HepG2 (cell line): ENCODE data around the gene BRMS1. TPM values are rescaled to one million over a fixed set of nuclear protein-coding genes. Genes with fewer than 3 reads are reported as not detected.
A peak's percentile ranks its signal among the peaks of the same experiment; 100 is the strongest.

ENCODE experiments used
- ATAC-seq: fragments of 200-7000 bp; cut with Tn5 transposase; 3 replicates; pipeline ENCODE4 v1.9.1; 2020; ENCODE audit warnings: mild to moderate bottlenecking, moderate library complexity
- BruUV-seq: library from RNA; stranded (reverse); fragments of 400-500 nt; replicated peaks from 2 replicates; lab custom pipeline; 2021; lab: Mats Ljungman, UMichigan
- CTCF ChIA-PET: fragments of 300-600 bp; formaldehyde crosslinking; extraction: SDS; loops from one replicate; lab custom pipeline; 2021; ENCODE audit warnings: low total read pairs, inconsistent platforms, low intra/inter-chr PET ratio; lab: Yijun Ruan, JAX
- POLR2A ChIA-PET: fragments of 350-600 bp; sonication (Branson Sonifier 250); formaldehyde crosslinking; loops from one replicate; lab custom pipeline; 2020; ENCODE audit warnings: antibody characterized with exemption, inconsistent platforms; lab: Yijun Ruan, JAX
- DNase-seq: peaks from one replicate; pipeline ENCODE4 v3.0.0-alpha.2; 2015; ENCODE audit warnings: low spot score
- FAIRE-seq: peaks from 3 replicates; lab custom pipeline; 2011; peaks lifted over from hg19 to GRCh38; lab: Jason Lieb, UNC
- H2AFZ ChIP-seq: one replicate; pipeline ENCODE4 v1.6.1; 2011; ENCODE audit warnings: low read length, inconsistent platforms
- H3K27ac ChIP-seq: fragments of 300-600 bp; 3 replicates; pipeline ENCODE4 v1.8.0; 2011; ENCODE audit warnings: mixed run types, mild to moderate bottlenecking, mixed read lengths, low read length, inconsistent platforms; ENCODE audit not compliant: insufficient read depth; ENCODE audit errors: extremely low read length
- H3K27me3 ChIP-seq, 2 experiments: fragments of 200-600 bp in 1 of 2; 2 replicates in 1 of 2; 3 replicates in 1 of 2; pipeline versions ENCODE4 v1.6.0 to v1.8.0; 2011; ENCODE audit warnings: low read length in 2 of 2, mild to moderate bottlenecking in 2 of 2, moderate library complexity in 2 of 2, inconsistent platforms in 1 of 2; ENCODE audit not compliant: insufficient read depth in 2 of 2, control insufficient read depth in 1 of 2
- H3K36me3 ChIP-seq, 2 experiments: fragments of 200-600 bp in 1 of 2; replicated peaks in 1 of 2; 2 replicates in 1 of 2; 3 replicates in 1 of 2; pipeline versions ENCODE4 v1.5.1 to v1.8.0; 2011; ENCODE audit warnings: low read length in 2 of 2, inconsistent platforms in 1 of 2; ENCODE audit not compliant: insufficient read depth in 2 of 2, control insufficient read depth in 1 of 2
- H3K4me1 ChIP-seq: 2 replicates; pipeline ENCODE4 v1.5.1; 2012; ENCODE audit warnings: low read length, inconsistent platforms; ENCODE audit not compliant: insufficient read depth
- H3K4me2 ChIP-seq: 2 replicates; pipeline ENCODE4 v1.6.0; 2011; ENCODE audit warnings: low read depth, low read length, inconsistent platforms
- H3K4me3 ChIP-seq, 3 experiments: fragments of 200-600 bp in 1 of 3; sonication (generic), shearing (Covaris generic) in 1 of 3; replicated peaks in 1 of 3; 2 replicates each; pipeline ENCODE4 v1.5.1; 2011 to 2016; ENCODE audit warnings: low read length in 3 of 3, inconsistent platforms in 2 of 3, low read depth in 2 of 3, mild to moderate bottlenecking in 2 of 3, control low read depth in 1 of 3, mixed read lengths in 1 of 3; ENCODE audit not compliant: insufficient read depth in 1 of 3
- H3K79me2 ChIP-seq: one replicate; pipeline ENCODE4 v1.6.1; 2011; ENCODE audit warnings: low read length, inconsistent platforms; ENCODE audit not compliant: insufficient read depth
- H3K9ac ChIP-seq: 2 replicates; pipeline ENCODE4 v1.6.0; 2011; ENCODE audit warnings: mild to moderate bottlenecking, low read depth, low read length, inconsistent platforms; ENCODE audit not compliant: insufficient read depth
- H3K9me3 ChIP-seq: 2 replicates; pipeline ENCODE4 v1.5.1; 2012; ENCODE audit warnings: mild to moderate bottlenecking, low read length
- H4K20me1 ChIP-seq: 2 replicates; pipeline ENCODE4 v1.6.0; 2011; ENCODE audit warnings: inconsistent platforms, mild to moderate bottlenecking, low read length, moderate library complexity; ENCODE audit not compliant: insufficient read depth
- AKAP8 ChIP-seq: sonication (generic); formaldehyde crosslinking; IDR thresholded peaks from 2 replicates; pipeline ENCODE4 v1.5.1; 2020; ENCODE audit warnings: mild to moderate bottlenecking, missing genetic modification reagents
- RBFOX2 ChIP-seq: fragments of 200-400 bp; formaldehyde crosslinking; IDR thresholded peaks from 2 replicates; pipeline ENCODE4 v1.6.1; 2017; ENCODE audit warnings: low read depth, mild to moderate bottlenecking, low read length
- ZNF138 ChIP-seq: sonication (generic); formaldehyde crosslinking; IDR thresholded peaks from 2 replicates; pipeline ENCODE4 v1.5.0; 2020; ENCODE audit warnings: mild to moderate bottlenecking, low read depth, missing genetic modification reagents
- ZNF629 ChIP-seq: sonication (generic); formaldehyde crosslinking; conservative IDR thresholded peaks from 2 replicates; pipeline ENCODE4 v1.5.0; 2020; ENCODE audit warnings: missing genetic modification reagents
- WGBS: methylation state at CpG from one replicate; pipeline ENCODE4 v1.1.6; 2017; ENCODE audit warnings: low lambda C conversion rate; 5-methylcytosine and 5-hydroxymethylcytosine counted together
- in situ Hi-C: cut with HindIII; loops from 2 replicates; pipeline ENCODE4 v1.10.0; 2017; ENCODE audit warnings: low pct_unique_long_range_greater_than_20kb; ENCODE audit not compliant: extremely low pct_ligation_motif_present
- intact Hi-C: fragments of 100-400 bp; cut with micrococcal nuclease; formaldehyde crosslinking; loops from one replicate; pipeline ENCODE4 v1.10.0; 2022; ENCODE audit not compliant: unreplicated experiment
- polyA plus RNA-seq, 8 experiments: library from polyadenylated mRNA; depleted of rRNA in 3 of 8; stranded (reverse) in 7 of 8; unstranded in 1 of 8; fragments of >200 nt; fragmentation: Illumina TruSeq in 4 of 8; extraction: Trizol in 4 of 8; gene quantifications; 2 replicates each; pipeline versions ENCODE4 v1.2.1 to v1.2.3, GENCODE V29; 2011 to 2016; ENCODE audit warnings: low read depth in 4 of 8, missing spikeins in 1 of 8, mixed read lengths in 1 of 8; ENCODE audit not compliant: insufficient read depth in 1 of 8
- total RNA-seq, 5 experiments: library from RNA; depleted of rRNA; stranded (reverse); fragments of >200 nt; fragmentation: Illumina TruSeq; extraction: Trizol; gene quantifications; 2 replicates each; pipeline ENCODE4 v1.2.3, GENCODE V29; 2016; ENCODE audit warnings: low read depth in 1 of 5

The BRMS1 gene
- total and polyA plus RNA-seq, 2 of the 13 experiments (the other 11 are each of a cell fraction or from before 2014, with no cell fraction given) = 15.8 to 55.7 TPM

DNA sequence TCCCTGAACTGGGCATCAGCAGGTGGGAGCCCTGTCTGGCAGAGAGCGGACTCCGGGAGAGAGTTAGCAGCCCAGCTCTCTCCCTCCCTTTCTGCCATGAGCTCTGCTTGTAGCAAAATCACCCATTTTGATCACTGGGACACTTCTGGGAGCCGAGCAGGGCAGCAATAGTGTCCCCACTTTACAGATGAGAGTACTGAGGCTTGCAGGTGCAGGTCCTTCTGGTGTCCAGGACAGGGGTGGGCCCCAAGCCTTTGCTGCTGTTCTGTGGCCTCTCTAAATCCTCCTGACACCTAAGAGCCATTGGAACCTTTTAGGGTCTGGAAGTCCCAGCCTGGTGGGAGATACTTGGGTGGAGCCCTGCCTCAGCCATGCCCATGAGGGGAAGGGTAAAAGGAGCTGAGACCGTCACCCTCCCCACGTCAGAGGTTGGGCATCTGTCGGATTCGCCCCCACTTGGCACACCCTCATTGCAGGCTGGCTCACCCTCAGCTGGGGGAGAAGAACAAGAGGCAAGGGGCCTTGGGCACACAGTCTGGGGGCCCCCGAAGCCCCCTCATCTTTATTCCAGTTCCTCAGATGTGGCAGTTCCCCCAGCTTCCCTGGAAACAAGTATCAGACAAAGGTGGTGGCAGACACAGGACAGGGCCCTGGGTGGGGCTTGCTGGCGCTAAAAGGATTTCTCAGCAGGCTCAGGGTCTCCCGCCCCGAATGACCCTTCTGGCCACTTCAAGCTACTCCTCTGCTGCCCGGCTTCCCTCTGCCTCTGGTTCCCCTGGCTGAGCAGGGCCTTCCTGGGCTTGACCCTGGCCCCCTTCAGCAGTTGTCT lies 13.1 kb downstream of the BRMS1 start:
- DNase-seq (no peak), ATAC-seq (no peak), FAIRE-seq (no peak)
- Histone ChIP-seq H3K9me3 (no peaks in the 10 kb centered on the region), H3K27ac (no peak overlapping the region), H3K27me3 (no peaks in the 10 kb centered on the region), H3K4me3 (no peak overlapping the region), H3K9ac (no peak overlapping the region), H4K20me1 (no peaks in the 10 kb centered on the region), H3K4me2 (no peak overlapping the region), H3K4me1 (peaks cover 49% of the 10 kb centered on the region), H3K36me3 (no peaks in the 10 kb centered on the region), H2AFZ (no peak overlapping the region), H3K79me2 (no peaks in the 10 kb centered on the region)
- in situ Hi-C loops = no loop called here
- intact Hi-C loops = no loop called here
- TF ChIP-seq ZNF138 (CRISPR knock-in tag) = no peak
- TF ChIP-seq ZNF629 (CRISPR knock-in tag) = peak; percentile 54; the same call in 1 of the 2 replicates
- 98% methylated on average over 8 of the region's 12 CpGs for WGBS
- ChIA-PET POLR2A (interaction anchor here (4.0 kb wide), 1 partner anchor 19 kb away, joined by 35 read pairs; no protein-coding TSS in a partner anchor), CTCF (interaction anchor here (1.0 kb wide), 1 partner anchor 20 kb away, joined by 3 read pairs; no protein-coding TSS in a partner anchor)
- BruUV-seq = no TSS peak

DNA sequence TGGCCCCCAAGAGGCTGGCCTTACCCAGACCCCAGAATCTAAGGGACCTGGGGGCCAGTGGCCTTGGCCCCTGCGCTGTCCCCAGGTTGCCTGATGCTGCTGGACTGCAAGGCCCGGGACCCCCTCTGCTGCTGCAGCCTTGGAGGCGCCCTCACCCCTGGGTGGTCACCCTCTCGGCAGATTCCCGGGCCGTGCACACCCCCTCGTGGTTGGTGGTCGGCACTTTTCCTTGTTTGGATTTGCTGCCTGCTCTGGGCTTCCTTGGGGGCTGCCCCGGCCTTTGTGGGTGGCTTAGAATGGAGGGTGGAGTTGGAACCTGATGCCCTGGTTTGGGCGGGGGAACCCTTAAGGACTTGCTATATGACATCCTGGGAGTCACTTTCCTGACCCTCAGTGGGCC lies 14.0 kb downstream of the BRMS1 start:
- POLR2A ChIA-PET = interaction anchor here (4.0 kb wide), 1 partner anchor 18 kb away, joined by 35 read pairs; no protein-coding TSS in a partner anchor
- FAIRE-seq = no peak
- in situ Hi-C loops = no loop called here

More for the DNA sequence above, 14.0 kb downstream of the BRMS1 start:
- no peaks in the 10 kb centered on the region for H4K20me1 ChIP-seq
- no peaks in the 10 kb centered on the region for H3K36me3 ChIP-seq
- no peak overlapping the region for H3K9ac ChIP-seq
- no peak for DNase-seq
- no peak overlapping the region for H3K27ac ChIP-seq
- TF ChIP-seq RBFOX2 (0 out of 2 replicates have a peak, but pooled peaks have one; percentile 22), AKAP8 (no peak)
- no peak for ATAC-seq
- H3K79me2 ChIP-seq = no peaks in the 10 kb centered on the region
- H2AFZ ChIP-seq = no peak overlapping the region
- CTCF ChIA-PET = interaction anchor here (1.0 kb wide), 1 partner anchor 19 kb away, joined by 3 read pairs; no protein-coding TSS in a partner anchor
- H3K4me1 ChIP-seq = peaks cover 54% of the 10 kb centered on the region
- no TSS peak for BruUV-seq
- H3K9me3 ChIP-seq = no peaks in the 10 kb centered on the region
- H3K4me2 ChIP-seq = no peak overlapping the region
- 71% methylated on average over 7 of the region's 10 CpGs for WGBS
- no peak overlapping the region for H3K4me3 ChIP-seq
- intact Hi-C loops = no loop called here
- peaks cover 0 to 1% of the 10 kb centered on the region in 2 experiments; a peak in 1 of 5 replicates for H3K27me3 ChIP-seq
